CD4-positive, alpha-beta T cell treated with Interleukin-15 for 1 hour (primary cell): ENCODE data around the gene SEMG2.

Experiments
- DNase-seq: peaks from one replicate; pipeline ENCODE4 v3.0.0-alpha.2; 2020

Gene SEMG2

DNA sequence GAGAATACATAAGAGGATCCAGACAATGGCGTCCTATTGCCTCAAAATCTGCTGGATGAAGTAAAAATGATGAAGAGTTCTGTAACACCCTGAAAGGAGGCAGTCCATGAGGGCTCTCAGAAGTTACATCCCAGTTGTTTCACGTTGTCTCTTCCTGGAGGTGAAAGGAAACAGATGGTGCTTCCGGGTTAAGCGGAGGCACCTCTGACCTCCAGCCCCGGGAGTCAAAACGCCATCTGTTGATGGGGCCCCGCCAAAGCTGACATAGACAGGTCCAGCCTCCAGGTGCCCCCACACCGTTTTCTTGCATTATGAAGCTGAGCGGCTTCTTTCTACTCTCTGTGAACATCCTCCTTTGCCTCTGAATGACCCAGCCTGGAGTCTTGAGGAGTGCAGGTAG is 9.5 kb downstream of the SEMG2 start:
- no peak for DNase-seq

DNA sequence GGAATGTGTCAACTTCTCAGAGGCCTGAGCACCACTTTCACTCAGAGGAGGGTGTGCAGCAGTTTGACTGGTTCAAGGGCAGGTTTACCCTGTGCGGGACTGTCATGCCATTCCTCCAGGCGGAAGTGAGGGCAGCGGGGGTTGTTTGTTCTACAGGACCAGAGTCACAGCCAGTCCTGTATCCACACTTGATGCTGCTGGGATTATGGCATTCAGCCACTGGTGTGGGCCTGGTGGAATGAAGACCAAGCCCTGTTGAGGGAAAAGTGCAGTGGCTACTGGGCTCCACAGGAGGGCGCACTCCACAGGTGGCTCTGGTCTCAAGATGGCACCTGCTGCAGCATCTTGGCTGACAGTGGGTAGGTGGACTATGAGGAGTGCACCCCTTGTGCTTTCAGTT is 14.8 kb downstream of the SEMG2 start:
- DNase-seq = no peak

DNA sequence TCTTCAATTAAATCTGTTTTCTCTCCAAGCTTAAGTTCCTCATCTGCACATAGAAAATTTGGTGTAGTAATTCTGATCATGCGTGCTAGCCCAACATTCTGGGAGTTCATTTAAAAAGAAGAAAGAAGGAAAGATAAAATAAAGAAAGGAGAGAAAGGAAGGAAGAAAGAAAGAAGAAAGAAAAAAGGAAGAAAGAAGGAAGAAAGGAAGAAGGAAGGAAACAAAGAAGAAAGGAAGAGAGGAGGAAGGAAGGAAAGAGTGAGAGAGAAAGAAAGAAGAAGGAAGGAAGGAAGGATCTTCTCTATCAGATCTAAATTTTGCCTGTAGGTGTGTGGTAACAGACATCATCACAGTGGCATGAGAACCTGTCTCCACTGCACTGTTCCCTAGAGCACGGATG is 17.0 kb downstream of the SEMG2 start:
- DNase-seq = no peak

DNA sequence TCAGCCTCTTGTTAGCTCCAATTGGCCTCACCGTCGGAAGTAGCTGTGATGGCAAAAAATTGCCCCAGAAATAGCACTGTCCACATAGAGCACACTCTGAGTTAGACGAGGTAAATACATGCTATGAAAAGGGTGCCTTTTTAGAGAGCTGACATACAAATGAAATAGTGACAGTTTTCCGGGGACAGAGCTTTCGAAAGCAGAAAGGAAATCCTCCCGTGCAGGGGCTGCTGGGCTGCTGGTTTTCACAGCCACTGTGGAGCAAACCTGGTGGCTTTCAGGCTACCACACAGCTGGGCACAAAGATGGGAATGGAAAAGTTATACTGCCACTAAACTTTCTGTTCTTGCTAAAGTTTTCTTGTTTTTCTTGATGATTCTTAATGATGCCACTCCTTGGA is 24.9 kb downstream of the SEMG2 start:
- no peak for DNase-seq

DNA sequence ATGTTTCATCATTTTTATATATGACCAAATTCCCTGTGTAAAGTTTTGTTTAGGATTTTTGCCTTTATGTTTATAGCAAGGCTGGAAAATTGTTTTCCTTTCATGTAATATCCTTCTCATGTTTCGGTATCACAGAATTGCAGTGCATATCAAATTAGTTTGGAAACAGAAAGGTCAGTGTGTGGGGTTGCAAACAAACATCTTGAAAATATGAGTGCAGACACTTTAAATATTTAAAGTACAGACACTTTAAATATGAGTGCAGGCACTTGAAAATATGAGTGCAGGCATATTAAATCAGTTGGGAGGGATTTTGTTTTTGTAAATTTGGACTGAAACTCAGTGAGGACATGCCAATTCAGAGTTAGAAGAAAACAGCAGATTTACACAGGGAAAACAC is 26.7 kb downstream of the SEMG2 start:
- DNase-seq = no peak

DNA sequence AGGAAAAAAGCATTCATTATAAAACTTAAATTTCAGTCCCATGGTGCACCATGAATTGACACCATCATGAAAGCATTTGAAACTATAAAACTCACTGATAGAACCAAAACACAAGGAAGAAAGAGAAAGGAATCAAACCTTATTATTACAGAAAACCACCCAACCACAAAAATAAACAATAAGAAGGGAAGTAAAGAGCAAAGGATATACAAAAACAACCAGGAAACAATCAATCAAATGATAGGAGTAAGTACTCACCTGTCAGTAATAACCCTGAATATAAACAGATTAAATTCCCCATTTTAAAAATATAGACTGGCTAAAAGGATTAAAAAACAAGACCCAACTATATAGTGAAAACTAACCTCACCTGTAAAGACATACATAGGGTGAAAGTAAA is 27.4 kb downstream of the SEMG2 start:
- no peak for DNase-seq

DNA sequence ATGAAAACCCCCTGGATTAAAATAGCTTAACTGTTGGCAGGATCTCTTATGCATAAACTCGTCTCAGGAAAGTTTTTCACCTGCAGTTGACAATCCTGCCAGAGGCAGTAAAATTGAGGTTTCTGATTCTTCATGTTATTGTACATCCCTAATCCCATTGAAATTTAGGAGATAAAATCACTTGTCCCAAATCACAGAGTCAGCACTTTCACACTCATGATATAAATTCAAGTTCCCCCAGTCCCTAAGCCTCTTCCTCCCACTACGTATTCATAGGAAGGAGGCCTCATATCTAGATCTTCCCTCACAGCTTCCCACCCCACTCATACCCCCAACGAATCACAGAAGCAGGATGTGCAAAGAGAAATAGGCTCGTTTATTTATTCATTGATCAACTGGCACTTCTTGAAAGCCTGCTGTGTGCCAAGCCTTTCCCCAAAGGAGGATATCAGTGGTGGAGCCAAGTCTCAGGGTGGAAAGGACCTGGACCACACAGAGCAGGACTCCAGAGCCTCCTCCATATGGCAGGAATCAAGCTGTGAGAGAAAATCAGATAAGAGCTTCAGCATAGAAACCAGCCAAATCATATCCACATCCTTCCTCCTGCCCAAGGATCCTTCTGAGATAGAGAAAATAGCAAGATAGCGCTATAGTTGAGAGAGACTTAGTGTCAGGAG is 30.8 kb downstream of the SEMG2 start:
- DNase-seq = no peak

DNA sequence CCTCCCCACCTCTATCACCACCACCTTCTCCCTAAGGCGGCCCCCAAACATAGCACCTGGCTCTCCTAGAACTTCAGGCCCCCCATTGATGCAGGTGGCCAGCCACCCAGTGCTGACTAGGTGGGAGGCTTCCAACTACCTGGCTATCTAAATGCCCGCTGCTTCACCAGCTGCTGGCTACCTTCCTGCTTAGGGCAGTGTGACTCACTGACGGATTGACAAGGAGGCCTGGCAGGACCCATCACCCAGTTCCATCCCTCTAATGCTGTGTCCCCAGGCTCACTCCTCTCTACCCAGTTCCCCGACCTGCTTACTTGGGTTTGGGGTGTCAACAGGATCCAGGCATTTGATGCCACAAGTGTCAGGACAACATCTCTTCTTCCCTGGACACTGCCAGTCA is 32.1 kb downstream of the SEMG2 start:
- no peak for DNase-seq

DNA sequence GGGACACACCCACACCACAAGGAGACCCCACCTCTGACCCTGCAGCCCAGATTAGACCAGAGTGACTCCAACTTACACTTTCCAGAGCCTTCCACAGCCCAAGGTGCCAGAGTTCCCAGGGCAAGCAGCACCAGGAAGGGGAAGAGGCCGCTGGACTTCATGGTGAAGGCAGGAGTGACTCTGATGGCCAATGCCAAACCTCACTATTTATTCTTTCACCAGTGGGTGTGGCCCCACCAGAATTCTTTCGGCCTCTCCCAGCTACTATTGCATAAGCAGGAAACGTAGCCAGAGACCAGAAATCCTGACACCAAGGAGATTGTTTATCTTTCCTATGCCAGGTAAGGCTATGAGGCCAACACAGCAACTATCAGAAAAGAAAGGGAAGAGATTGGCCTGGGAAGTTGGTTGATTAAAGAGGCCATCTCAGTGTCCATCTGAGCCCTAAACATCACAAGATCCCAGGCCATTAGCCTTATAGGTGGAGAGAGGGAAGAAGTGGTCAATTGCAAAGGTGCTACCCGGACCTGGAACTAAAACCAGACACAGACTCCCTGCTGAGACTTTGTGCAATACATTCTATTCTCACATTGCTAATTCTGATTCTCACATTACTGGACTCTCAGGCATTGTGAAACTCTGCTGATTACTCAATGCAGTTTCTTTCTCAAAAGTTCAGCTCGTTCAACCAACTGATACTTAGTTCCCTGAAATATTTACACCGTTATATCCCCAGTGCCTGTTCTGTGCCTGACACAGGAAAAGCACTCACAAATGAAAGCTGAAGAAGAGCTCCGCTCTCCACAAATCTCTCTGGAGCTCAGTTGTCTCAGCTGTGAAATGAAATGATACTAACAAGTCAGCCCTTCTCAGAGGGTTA is 33.5 kb downstream of the SEMG2 start, which contains the start of gene SLPI:
Gene SLPI (minus strand): TSS at position 182 of the 880 bp plus-strand sequence. CDS start 21 bp downstream, at position 161.
- no peak for DNase-seq

DNA sequence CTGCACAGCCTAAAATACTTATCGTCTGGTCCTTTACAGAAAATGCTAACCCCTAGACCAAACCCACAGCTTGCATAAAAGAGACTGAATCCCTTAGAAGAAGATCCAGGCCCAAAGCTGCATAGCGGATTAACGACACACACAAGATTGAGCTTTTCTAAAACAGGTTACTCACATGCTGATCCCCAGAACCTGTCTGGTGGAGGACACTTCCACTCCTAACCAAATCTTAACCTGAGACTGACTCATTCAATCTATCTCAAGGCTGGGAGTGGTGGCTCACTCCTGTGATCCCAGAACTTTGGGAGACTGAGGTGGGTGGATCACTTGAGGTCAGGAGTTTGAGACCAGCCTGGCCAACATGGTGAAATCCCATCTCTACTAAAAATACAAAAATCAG is 36.0 kb downstream of the SEMG2 start:
- DNase-seq = no peak

DNA sequence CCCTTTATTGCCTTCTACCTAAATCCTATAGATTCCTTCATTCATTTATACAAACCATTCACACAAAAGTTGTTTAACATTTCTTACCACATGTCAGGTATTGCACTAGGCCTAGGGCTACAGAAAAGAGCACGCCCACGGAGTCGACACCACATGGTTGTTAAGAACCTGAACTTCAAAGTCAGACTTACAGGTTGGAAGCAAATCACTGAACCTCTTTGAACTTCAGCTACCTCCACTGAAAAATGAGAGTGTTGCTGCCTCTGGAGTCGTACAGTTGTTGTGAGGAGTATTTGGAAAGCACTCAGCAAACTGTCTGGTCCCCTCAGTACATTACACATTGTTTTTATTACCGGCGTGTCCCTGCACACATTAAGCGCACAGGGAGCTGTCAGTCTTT is 36.5 kb downstream of the SEMG2 start:
- no peak for DNase-seq

DNA sequence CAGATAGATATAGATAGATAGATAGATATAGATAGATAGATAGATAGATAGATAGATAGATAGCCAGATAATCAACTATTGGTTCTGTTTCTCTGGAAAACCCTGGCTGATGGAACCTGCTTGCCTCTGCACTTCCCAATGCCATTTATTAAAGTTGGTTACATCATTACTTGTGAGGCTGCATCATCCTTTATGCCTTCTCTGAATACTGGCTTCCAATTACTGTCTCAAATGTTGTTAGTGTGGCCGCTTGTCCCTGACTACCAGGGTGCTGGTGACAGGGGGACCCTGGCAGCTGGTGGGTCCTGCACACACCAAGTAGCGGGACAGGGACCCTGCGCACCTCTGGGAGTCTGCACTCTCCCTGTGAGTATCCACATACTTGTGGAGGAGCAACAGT is 37.1 kb downstream of the SEMG2 start:
- no peak for DNase-seq

DNA sequence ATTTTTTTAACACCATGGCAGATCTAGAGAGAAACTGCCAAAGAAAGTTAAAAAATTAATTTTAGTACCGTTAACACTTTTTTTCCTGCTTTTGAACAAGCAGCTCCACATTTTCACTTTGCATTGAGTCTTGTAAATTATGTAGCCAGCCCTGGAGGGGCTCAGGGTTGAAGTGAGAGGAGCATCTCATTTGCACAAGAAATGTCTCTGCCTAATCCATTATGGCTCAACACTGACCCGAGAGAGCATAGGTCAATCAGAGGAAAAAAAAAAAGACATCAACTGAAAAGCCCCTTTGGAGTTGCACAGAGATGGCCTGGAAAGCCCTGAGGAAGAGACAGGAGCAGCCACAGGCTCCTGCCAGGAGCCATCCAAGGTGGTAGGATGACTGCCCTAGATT is 37.5 kb downstream of the SEMG2 start:
- no peak for DNase-seq

DNA sequence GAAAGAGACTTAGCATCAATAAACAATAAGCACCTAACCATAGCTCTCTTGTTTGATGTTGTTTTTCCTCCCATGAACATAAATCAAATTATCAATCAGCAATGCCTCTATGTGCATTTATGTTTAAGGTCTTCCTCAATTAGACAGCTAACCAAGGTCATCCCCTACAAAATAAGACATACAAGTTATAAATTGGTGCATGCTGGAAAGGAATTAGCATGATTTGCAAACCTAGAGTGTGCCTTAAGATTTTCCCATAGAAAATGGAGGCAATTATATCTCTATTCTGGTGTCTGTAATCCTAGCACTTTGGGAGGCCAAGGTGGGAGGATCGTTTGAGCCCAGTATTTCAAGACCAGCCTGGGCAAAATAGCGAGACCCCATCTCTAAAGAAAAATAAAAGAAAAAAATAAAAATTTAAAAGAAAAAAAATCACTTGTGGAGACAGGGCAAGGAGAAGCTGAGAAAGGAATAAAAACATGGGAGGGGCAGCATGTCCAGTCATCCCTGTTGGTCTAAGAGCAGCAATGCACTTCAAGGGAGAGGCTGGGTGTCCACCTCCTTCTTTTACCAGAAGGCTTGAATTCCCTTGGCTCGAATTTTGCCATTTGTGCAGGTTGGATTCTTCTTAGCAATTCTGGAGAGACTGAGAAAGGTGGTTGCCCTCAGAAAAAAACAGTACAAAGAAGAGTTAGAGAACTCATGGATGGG is 42.5 kb downstream of the SEMG2 start:
- DNase-seq = no peak

DNA sequence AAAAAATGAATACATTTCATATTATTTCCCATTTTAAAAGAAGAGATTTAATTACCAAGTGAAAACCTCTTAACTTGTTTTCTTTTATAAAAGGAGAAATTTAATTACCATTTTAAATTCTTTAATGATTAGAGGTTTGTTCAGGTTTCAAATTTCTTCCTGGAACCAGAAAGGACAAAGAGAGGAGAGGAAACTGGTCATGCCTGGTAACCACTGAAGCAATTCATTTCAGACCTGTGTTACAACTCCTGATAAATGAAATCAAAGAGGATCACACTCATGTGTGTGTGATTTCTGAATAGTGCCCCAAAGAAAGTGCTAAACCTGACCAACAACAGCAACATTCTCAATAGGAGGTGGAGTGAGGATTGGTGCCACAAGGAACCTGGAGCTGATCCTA is 45.8 kb downstream of the SEMG2 start:
- DNase-seq = no peak

DNA sequence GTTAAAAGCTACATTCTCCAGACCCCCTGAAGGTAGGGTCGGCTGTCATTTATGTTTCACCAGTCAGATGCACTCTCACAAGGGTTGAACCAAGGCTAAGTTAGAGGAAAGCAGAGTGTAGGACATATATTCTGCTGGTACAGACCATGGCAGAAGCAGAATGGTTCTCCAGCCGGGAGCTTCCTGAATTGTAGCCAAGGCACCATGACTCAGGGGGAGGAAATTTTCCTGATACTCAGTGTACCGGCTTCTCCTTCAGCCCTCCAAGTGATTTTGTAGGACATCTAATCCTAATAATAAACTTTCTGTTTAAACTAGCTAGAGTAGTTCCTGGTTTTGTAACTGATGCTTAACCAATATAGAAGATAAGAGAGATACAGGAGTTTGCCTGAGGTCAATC is 47.4 kb downstream of the SEMG2 start:
- no peak for DNase-seq

DNA sequence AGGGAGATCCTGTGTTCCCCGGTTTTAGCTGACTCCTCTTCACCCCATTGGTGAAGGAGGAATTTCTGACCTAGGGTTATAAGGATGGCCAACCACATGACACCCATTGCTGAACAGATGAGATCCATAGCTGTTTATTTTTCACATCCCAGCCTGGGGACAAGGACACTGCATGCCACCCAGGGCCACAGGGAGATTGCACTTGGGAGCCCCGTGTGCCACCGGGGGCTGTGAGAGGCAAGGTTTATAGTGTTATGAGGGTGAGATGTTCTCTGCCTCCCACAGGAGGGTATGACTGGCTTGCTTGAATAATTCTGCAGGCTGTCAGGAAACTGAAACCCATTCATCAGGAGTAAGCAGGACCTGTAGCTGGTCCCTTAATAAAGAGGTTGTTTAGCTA is 47.9 kb downstream of the SEMG2 start:
- no peak for DNase-seq

DNA sequence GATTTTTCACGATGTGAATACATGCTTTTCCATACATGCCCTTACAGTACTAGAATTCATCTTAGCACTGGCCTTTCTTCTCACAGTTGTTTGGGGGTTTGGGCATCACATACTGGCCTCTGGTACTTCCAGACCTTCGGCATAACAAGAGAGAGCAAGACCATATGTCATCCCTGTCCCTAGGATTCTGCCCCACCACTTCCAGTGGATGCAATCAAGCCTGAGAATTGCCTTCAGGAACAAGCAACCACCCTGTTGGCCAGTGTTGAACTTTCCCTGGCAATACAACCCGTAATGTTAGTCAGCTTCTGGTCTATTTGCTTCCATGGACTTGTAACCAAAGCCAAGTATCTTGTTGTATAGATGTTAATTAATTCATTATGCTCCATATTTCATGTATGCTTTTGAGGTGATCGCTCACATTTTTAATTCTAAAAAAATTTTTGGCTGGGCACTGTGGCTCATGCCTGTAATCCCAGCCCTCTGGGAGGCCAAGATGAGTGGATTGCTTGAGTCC is 48.6 kb downstream of the SEMG2 start:
- DNase-seq = no peak
